Stimulated activated CD4-positive, alpha-beta T cell treated with anti-CD3 and anti-CD28 coated beads, Interleukin-12 subunit alpha, Interleukin-12 subunit beta, amount 100 ng/mL, for 48 hours (primary cell): ENCODE measurements around the gene SPTBN4.
"Not testable (repeated sequence)": the region's sequence is repeated elsewhere in the genome, so short reads cannot be mapped to it uniquely, and the experiment has no call there.

Experiments used
- DNase-seq, 3 donors: peaks; one replicate each; pipeline ENCODE4 v3.0.0-alpha.2; 2020; ENCODE audit warnings: low read depth in 2 of 3, low spot score in 1 of 3

SPTBN4 gene

DNA sequence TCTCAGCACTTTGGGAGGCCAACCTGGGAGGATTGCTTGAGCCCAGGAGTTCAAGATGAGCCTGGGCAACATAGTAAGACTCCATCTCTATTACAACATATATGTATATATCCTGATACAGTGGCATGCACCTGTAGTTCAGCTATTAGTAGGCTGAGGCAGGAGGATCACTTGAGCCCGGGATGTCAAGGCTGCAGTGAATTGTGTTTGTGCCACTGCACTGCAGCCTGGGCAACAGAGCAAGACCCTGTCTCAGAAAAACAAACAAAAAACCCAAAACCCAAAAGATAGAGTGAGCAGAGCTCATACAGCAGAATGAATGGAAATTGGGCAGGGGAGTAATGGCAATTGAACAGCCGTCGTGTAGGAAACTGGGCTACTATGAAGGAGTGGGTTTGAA lies 92.6 kb downstream of the SPTBN4 start:
- DNase-seq, result no peak

DNA sequence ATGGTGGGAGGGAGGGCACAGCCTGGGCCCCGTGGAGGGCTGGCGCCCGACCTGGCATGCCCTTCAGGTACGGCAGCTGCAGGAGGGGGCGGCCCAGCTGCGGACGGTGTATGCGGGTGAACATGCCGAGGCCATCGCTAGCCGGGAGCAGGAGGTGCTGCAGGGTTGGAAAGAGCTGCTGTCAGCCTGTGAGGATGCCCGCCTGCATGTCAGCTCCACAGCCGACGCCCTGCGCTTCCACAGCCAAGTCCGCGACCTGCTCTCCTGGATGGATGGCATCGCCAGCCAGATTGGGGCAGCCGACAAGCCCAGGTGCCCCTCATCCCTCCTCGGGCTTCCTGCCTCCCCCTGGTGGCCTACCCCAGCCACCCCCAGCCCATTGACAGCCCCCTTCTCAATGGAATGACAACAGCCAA lies 93.3 kb downstream of the SPTBN4 start:
- no peak for DNase-seq

DNA sequence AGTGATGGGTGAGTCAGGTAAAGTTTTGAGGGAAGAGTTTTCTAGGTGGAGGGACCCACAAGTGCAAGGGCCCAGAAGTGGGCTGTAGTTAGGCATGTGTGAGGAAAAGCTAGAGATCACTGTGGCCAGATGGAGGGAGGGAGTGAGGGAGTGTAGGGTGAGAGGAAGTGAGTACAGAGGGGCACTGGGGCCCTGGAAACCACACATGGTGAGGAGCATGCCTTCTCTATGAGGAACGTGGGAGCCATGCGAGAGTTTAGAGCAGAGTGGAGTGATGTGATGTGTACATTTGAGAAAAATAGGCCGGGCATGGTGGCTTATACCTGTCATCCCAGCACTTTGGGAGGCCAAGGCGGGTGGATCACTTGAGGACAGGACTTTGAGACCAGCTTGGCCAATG lies 95.1 kb downstream of the SPTBN4 start:
- no peak for DNase-seq

DNA sequence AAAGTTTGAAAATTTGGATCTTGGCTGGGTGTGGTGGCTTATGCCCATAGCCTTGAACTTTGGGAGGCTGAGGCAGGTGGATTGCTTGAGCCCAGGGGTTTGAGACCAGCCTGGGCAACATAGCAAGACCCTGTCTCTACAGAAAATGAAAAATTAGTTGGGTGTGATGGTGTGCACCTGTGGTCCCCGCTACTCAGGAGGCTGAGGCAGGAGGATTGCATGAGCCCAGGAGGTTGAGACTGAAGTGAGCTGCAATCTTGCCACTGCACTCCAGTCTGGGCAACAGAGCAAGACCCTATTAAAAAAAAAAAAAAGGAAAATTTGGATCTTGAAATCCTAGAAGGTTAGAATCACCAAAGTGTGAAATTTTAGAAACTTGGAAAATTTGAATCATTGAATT lies 97.7 kb downstream of the SPTBN4 start:
- DNase-seq, result not testable (repeated sequence)

DNA sequence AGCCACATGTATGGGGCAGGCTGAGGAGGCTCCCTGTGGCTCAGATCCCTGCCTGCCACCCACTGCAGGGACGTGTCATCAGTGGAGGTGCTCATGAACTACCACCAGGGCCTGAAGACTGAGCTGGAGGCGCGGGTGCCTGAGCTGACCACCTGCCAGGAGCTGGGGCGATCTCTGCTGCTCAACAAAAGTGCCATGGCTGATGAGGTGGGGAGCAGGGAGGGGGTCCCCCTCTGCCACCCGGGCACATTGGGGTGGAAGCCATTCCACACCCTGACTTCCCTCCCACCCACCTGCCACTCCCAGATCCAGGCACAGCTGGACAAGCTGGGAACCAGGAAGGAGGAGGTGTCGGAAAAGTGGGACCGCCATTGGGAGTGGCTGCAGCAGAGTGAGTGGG lies 98.6 kb downstream of the SPTBN4 start:
- no peak for DNase-seq

DNA sequence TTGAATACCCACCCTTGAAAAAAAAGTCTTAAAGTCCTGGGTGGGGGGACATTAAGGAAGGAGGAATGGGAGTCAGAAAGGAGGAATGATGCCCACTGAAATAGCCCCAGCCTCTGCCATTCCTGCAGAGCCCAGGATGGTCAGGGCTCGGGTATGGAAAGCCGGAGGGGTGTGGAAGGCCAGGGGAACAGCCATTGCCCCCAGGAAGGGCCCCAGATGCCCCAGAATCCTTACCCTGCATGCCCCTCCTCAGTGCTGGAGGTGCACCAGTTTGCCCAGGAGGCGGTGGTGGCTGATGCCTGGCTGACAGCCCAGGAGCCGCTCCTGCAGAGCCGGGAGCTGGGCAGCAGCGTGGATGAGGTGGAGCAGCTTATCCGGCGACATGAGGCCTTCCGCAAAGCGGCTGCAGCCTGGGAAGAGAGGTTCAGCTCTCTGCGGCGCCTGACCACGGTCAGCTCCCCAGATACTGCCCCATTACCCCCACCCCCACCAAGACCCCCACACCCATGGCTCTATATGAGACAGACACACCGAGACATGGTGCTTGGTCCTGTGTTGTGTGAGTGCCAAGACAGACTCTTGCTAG lies 99.2 kb downstream of the SPTBN4 start:
- no peak for DNase-seq

DNA sequence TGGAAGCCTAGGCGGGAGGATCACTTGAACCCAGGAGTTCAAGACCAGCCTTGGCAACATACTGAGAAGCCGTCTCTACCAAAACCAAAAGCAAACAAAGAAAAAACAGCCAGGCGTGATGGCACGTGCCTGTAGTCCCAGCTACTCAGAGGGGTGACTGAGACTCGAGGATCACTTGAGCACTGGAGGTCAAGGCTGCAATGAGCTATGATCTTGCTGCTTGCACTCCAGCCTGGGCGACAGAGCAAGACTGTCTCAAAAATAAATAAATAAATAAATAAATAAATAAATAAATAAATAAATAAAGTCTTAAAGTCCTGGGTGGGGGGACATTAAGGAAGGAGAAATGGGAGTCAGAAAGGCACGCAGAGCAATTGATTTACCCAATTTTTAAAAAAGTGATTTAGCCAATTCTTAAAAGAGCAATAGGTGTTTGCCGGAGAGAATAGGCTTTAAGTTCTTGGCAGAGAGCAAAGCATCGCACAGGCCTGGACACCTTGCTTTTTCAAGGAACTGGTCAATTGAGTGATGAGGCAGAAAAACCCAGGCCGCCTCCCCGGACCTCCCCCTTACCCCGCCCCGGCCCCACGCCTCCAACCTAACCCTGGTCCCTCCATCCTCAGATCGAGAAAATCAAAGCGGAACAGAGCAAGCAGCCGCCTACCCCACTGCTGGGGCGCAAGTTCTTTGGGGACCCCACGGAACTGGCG lies 100.4 kb downstream of the SPTBN4 start:
- no peak for DNase-seq

DNA sequence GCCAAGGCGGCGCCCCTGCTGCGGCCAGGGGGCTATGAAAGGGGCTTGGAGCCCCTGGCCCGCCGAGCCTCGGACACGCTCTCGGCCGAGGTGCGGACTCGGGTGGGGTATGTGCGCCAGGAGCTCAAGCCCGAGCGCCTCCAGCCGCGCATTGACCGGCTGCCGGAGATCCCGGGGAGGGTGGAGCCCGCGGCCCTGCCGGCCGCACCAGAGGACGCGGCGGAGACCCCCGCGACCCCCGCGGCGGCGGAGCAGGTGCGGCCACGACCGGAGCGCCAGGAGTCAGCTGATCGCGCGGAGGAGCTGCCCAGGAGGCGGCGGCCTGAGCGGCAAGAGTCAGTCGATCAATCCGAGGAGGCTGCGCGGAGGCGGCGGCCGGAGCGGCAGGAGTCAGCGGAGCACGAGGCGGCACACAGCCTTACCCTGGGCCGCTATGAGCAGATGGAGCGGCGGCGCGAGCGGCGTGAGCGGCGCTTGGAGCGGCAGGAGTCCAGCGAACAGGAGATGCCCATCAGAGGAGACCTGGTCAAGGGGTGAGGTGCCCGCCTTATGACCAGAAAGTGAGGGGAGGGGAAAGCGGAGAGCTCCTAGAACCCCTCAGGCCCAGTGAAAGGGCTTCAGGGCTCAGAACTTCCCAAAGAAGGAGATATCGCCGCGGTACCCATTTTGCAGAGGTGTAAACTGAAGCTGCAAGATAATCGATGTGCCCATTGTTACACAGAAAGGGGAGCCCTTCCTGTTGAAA lies 101.1 kb downstream of the SPTBN4 start:
- no peak for DNase-seq

DNA sequence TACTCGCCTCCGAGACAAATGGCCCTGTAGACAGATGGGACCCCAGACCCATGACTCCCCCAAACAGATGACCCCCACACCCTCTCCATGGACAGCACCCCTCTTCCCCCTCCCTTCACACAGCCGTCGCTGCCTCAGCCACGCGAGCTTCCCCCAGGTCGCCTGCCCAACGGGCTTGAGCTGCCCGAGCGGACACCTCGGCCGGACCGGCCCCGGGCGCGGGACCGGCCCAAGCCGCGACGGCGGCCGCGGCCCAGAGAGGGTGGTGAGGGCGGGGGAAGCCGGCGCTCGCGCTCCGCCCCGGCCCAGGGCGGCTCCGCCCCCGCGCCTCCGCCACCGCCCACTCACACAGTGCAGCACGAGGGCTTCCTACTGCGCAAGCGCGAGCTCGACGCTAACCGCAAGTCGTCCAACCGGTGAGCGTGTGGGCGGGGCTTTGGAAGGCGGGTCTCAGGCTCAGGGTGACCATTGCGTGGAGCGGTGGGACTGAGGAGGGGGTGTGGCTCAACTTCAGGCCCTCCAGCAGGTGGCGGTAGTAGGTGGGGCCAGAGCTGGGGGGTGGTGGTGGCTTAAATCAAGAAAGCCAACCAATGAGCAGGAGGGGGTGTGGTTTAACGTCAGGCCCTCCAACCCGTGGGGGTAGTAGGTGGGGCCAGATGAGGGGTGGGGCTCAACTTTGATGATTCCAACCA lies 103.7 kb downstream of the SPTBN4 start:
- peak; percentile 91 to 96 (median 92) for DNase-seq

DNA sequence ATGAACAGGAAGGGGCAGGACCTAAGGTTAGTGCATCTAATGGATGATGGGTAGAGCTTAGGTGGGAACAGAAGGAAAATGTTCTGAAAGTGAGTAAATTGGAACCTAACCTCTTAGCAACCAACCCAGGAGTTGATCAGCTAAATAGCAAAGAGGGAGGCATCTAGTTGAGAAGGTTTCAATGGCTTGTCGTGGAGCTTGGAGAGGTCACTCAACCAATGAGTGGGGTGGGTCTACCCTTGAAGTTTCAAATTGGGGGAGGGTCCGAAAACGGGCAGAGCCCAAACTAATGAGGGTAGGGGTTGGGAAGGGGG lies 104.2 kb downstream of the SPTBN4 start:
- DNase-seq, result no peak

DNA sequence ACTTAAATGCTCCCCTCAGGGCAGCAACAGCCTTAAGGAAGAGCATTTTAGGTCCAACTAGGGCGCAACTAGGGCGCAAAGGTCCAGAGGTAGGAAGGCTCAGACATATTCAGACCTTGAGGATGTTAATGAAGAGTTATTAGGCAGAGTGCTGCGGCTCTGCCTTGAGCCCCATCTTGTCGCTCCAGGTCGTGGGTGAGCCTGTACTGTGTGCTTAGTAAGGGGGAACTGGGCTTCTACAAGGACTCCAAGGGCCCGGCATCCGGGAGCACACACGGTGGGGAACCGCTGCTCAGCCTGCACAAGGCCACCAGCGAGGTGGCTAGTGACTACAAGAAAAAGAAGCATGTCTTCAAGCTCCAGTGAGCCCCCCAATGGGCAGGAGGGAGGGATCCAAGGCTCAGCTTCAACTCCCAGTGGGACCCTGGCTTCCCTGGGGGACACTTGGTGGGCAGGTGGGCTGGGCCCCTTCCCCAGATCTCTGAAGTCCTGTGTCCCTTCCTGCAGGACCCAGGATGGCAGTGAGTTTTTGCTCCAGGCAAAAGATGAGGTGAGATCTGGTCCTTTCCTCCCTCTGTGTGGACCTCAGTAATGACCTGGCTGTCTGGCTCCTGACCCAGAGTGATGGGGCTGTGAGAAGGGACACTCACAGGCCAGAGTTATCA lies 105.2 kb downstream of the SPTBN4 start:
- no peak for DNase-seq

DNA sequence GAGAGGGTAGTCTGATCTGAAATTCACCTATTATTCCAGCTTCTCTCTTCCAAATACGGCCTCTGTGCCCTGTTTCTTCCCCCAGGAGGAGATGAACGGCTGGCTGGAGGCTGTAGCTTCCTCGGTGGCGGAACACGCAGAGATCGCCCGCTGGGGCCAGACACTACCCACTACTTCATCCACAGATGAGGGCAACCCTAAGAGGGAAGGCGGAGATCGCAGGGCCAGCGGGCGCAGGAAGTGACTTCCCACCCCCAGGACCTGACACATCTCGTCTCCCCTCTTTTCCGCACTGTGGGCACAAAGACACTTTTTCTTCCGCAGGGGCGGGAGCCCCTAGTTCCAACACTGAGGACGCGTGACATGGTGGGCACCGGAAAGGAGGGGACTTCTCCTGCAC lies 108.5 kb downstream of the SPTBN4 start:
- no peak for DNase-seq

DNA sequence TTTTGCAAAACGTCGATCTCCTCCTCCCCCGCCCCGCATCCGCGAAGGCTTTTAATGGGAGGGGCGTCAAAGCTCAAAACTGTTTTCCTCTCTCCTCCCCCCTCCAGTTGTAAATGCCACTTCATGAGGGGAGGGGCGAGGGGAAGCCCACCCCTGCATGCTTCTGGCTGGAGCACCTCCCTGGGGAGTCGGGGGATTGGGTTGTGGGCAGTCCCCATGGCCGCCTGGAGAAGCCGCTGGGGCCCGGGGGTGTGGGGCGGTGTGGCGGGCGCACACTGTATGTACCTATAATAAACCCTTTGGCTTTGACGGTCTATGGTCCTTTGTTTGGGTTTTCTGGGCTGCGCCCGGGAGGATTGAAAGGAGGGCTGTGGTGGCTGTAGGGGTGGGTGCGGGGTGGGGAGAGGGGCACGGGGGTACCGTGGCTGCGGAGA lies 109.4 kb downstream of the SPTBN4 start:
- DNase-seq, result no peak

DNA sequence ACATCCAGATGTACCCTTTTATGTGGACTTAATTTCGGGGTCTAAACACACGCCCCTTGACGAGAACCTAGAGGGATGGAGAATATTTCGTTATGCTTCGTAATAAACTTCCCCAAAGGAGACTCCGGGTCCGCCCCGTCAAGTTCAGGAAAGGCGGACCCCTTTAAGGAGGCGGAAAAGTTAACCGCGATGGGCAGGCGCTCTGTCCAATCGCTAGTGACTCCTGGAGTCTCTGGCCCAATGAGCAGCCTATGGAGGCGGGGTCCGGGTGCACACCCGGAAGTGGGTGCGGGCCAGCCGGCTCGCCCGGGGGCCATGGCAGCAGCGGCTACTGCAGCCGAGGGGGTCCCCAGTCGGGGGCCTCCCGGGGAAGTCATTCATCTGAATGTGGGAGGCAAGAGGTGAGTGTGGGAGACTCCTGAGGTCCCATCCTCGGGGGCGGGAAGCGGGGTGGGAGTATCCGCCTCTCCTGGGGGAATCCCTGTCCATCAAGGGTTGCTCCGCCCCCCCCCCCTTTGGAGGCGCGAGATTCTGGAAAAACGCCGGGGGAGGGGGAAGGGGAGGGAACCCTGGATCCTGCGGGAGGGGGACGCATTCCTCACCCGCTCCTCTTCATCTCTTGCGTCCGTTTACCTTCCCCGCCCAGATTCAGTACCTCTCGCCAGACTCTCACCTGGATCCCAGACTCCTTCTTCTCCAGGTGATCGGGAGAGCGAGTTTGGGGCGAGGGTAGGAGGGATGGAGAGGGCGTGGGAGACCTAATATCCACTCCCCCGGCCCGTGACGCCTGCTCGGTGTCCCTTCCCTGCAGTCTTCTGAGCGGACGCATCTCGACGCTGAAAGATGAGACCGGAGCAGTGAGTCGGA lies 110.0 kb downstream of the SPTBN4 start, which contains the start of gene SHKBP1:
Gene SHKBP1 (plus strand): TSS at position 289 of the 867 bp plus-strand sequence. CDS start 27 bp downstream, at position 316.
- DNase-seq, result peak; percentile 88 to 95 (median 92)

DNA sequence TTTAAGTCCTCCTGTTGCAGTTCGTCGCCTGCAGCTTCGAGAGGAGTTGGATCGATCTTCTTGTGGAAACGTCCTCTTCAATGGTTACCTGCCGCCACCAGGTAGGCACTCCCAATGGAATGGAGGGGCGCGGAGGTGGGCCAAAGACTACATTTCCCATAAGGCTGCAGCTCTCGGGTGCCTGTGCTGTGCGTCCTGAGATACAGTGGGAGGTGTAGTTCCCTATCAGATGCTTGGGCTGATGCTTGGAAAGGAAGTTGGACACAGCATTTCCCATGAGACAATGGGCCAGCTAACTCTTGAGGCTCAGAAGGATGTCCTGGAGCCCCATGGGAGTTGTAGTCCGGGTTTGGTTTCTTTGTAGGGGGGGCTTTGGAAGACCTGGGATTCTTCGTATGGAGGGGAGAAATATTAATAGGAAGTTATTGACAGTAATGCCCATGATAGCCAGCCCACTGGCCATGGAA lies 111.7 kb downstream of the SPTBN4 start:
- no peak for DNase-seq

DNA sequence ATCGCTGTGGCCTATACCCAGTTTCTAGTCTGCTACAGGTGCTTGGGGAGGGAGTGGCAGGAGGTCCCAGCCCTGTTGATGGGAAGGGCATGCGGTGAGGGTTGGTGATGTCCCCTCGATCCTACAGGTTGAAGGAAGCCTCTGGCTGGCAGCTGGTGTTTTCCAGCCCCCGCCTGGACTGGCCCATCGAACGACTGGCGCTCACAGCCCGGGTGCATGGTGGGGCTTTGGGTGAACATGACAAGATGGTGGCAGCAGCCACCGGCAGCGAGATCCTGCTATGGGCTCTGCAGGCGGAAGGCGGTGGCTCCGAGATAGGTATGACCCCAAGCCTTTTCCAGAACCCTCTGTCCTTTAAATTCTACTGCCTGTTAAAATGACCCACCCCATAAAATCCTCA lies 113.8 kb downstream of the SPTBN4 start:
- DNase-seq, result no peak

DNA sequence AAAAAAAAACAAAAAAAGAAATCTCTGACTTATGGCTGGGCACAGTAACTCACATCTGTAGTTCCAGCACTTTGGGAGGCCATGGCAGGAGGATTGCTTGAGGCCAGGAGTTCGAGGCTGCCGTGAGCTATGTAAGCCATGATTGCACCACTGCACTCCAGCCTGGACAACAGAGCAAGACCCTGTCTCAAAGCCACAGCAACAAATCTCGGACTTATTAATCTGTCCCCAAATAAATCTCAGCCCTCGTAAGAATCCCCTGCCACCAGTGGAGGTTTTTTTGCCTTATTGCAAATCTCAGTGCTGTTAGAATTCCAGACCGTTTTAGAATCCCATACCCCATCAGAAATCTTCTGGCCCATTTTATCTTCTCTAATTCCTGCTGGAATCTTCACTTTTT lies 114.7 kb downstream of the SPTBN4 start:
- no peak for DNase-seq

DNA sequence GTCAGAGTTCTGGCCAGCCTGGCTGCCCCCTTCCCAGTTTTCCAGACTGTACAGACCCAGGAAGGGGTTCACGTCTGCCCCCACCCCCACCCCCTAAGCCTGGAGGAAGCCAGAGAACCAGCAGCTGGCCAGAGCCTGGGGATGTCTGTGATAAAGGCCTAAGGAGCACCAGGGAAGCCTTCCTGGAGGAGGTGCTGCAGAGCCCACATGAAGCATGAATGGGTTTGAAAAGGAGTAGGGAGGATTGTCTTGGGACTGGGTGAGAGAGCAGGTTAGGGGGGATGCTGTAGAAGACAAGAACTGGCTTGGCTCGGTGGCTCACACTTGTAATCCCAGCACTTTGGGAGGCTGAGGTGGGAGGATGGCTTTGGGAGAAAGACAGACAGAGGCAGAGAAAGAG lies 115.7 kb downstream of the SPTBN4 start:
- no peak for DNase-seq

DNA sequence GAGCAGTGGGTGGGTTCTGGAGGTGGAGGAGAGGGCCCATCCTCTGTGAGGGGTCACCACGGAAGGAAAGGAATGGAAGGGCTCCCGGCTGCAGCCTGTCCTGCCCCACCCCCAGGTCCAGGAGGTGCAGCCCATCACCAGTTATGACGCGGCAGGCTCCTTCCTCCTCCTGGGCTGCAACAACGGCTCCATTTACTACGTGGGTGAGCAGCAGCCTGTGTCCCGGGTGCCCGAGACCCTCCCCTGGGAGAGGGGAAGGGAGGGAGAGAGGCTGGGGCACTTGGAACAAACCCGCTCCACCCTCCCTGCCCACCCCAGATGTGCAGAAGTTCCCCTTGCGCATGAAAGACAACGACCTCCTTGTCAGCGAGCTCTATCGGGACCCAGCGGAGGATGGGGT lies 116.5 kb downstream of the SPTBN4 start:
- DNase-seq, result no peak

DNA sequence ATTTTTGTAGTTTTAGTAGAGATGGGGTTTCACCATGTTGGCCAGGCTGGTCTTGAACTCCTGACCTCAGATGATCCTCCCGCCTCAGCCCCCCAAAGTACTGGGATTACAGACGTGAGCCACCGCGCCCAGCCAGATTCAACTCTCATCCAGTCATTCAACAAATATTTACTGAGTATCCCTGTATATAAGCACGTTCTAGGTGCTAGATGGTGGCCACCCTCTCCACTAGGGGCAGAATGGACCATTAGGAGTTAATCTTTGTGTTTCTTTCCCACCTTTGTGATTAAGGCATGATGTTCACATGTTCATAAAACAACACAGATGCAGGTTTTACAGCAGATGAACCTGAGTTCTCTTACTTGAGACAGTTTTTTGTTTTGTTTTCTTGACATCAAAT lies 117.2 kb downstream of the SPTBN4 start:
- no peak for DNase-seq
